GM18858 (cell line): ENCODE results near the gene SLC39A8.

Source experiments
- ATAC-seq: cut with Tn5 transposase; IDR thresholded peaks from one replicate; pipeline ENCODE4 v1.9.1; 2021; ENCODE audit not compliant: unreplicated experiment

Gene SLC39A8

GRCh38 chr4:102342404-102343074 lies 2.7 kb downstream of the SLC39A8 start:
- ATAC-seq = no peak

GRCh38 chr4:102341201-102341600 lies 4.1 kb downstream of the SLC39A8 start:
- no peak for ATAC-seq

DNA sequence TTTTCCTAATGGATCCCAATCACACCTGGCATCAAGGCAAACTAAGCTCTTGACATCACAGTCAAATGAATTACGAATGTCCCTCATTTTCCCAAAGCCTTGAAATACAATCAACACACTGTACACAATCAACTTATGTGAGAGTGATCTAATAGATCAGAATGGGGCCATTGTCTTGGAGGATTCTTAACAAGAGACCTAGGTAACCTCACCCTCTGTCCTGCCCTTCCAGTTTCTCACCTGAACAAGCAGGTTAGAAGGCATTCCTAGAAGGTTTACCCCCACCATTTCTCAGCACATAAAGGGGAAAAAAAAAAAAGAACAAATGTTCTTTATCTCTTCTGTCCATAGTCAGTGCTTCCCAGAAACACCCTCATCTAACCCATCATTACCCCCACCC lies 6.3 kb downstream of the SLC39A8 start:
- no peak for ATAC-seq

GRCh38 chr4:102338405-102338804 lies 6.9 kb downstream of the SLC39A8 start:
- no peak for ATAC-seq

- ATAC-seq = no peak
Measured at GRCh38 chr4:102335616-102336015, 9.7 kb downstream of the SLC39A8 start.

DNA sequence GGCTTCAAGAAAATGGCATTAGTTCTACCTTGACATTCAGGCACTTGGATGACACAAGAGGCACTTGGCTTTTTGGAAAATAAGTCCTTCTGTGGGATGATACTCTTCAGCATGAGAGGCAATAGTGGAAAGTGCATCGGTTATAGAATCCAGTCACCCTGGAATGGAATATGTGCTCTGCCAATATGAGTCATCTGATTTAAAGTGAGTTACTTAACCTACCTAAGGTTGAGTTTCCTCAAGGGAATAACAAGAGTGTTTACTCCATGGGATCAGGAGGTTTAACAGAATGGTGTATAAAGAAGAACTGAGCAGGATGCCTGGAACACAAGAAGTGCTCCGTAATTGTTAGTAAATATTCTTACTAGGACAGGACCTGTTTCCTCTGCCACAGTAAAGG lies 10.7 kb downstream of the SLC39A8 start:
- ATAC-seq = no peak

DNA sequence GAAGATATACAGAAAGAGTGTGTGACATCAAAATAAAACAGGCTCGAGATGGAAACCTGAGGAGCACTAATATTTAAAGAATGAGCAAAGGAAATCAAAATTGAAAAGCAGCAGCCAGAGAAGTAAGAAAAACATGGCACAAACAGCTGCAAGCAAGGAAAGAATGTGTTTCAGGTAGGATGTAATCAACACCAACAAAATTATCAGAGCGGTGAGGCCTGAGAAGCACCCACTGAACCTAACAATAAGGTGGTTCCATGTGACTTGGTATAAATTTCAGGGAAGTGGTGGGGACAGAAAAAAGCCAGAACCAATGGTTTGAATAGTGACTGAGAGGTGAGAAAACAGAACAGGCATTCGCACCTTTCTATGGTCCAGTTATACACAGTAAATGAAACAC lies 11.5 kb downstream of the SLC39A8 start:
- no peak for ATAC-seq

DNA sequence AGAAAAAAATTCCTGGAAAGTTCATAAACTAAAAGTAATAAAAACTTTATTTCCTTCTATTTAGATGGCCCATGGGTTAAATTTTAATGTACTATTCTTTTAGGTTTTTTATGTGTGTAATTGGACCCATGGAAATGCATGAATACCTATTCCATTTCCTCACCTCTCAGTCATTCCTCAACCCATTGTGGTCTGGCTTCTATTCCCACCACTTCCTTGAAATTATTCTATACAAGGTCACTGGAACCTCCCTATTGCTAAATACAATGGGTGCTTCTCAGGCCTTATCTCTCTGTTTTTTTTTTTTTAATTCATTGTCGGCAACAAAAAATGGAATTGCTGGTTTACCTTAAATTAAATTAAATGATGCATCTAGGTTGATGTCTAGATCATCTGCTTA lies 17.2 kb downstream of the SLC39A8 start:
- ATAC-seq = no peak

- ATAC-seq = no peak
Measured at GRCh38 chr4:102326951-102327350, 18.3 kb downstream of the SLC39A8 start.

- no peak for ATAC-seq
Measured at GRCh38 chr4:102324730-102325129, 20.6 kb downstream of the SLC39A8 start.

DNA sequence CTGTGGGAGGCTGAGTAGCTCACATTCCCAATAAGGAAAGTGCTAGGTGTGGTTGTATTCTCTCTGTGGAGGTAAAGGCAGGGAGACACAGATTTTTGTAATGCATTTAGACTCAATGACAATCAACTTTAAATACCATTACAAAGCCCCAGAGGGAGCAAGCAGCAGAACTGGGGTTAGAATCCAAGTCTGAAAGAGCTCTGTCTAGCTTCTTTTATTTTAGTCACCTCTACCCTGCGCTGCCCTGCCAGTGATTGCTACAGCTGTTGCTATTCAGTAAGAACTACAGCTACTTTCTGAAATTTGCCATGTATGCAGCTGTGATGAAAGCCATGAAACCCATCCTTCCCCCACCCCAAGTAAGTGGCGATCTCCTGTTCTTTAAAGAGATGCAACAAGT lies 22.5 kb downstream of the SLC39A8 start:
- ATAC-seq = no peak

DNA sequence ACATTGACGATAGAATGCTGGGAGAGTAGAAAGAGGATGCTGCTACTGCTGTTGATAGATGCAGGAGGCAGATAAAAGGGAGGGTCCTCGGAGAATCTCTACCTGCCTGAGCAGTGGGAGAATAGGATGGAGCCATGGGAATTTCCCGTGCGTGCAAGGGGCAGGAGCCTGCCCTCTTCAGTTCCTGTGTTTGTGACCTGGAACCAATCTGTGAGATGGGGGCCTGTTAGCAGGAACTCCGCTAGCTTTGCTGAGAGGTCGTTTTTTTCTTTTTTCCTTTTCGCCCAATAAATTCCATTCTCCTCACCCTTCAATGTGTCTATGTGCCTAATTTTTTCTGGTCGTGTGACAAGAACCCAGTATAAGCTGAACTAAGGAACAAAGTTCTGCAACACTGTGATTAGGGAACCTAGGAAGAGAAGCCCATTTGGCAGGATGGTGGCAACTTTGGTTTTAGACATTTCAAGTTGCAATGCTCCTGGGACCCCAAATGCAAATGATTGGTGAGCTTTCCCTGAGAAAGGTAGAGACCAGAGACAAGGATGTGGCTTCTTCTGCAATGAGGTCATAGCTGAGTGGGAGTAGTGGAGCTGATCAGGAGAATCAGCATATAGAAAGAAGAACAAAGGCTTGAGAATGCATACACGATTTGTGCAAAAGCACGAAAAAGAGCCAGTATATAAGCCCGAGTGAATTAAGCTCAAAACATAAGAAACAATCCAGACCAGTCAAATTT lies 23.9 kb downstream of the SLC39A8 start:
- peak; percentile 75 for ATAC-seq

- ATAC-seq = no peak
Measured at GRCh38 chr4:102319594-102319993, 25.7 kb downstream of the SLC39A8 start.

DNA sequence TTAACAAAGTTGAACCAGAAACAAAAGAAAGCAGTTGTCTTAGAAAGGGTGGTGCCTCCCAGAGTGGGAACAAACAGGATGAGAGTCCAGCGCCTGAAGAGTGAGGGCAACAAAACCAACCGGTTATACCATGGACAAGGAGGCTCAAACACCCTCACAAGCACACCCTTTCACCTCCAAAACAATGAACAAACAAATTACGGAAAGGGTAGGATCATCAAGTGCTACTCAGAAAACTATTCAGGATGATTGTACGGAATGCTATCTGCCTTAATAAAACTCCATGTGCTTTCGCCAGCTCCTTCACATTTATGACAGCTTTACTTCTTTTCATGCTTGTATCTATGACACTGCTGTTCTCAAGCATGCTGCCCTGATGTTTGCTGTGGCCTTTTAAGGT lies 26.8 kb downstream of the SLC39A8 start:
- no peak for ATAC-seq

DNA sequence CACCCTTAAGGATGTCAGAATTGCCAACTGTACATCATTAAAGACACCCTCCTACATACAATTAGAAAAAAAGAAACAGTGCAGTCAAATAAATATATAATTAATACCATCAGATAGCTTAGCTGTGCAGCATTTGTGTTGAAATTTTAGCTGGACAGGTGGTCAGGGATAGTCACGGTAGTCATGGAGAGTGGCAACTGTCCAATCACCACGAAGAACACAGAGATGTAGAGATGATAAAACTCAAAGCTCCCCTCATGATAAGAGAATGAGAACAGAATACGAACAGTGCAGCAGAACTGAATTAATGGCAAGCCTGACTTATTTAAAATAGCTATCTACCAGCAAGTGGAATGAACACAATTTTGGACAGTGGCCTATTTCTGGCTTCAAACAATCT lies 27.2 kb downstream of the SLC39A8 start:
- no peak for ATAC-seq

DNA sequence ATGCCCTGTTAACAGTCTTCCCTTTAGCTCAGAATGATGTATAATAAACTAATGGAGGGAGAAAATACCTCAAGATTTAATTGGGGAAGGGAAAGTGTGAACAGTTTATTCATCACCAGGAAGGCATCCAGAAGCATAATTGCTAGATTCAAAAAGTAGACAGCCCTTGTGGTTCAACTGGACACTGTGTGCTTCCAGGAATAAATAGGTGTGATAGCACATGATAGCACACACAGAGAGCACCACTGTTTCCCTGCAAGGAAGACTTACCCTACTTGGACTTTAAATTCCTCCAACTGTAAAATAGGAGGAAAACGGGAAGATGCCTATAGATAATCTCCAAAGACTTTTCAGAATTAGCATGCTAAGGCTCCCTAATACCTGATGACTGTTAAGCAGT lies 27.8 kb downstream of the SLC39A8 start:
- ATAC-seq = no peak

DNA sequence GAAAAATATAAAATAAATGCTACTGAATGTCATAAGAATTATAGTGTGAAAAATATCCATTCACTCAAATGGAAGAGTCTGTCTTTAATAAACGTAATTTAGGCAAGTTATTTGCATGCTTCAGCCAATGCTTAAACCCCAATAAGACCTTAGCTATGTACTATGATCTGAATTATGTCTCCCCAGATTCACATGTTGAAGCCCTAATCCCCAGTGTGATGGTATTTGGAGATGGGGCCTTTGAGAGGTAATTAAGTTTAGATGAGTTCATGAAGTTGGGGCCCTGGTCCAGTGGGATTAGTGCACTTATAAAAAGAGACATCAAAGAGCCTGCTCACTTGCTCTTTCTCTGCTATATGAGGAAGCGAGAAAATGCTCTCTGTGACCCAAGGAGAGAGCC lies 28.7 kb downstream of the SLC39A8 start:
- no peak for ATAC-seq

GRCh38 chr4:102315532-102315931 lies 29.8 kb downstream of the SLC39A8 start:
- ATAC-seq = no peak

DNA sequence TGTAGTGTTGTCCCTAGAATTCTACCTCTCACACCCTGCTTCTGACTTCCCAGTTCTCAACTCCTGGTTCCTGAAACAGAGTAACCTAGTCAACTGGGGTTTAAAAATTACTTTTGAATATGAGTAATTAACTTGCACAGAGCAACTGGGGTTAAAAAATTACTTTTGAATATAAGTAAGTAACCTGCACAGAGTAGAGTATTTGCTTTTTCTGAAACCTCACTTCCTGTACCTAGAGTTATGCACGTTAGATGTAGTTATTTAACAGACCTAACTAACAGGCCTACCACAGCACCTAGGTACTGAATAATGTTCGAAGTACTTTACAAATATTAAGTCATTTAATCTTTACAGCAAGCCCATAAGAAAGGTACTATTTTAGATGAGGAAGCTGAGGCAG lies 32.9 kb downstream of the SLC39A8 start:
- no peak for ATAC-seq

DNA sequence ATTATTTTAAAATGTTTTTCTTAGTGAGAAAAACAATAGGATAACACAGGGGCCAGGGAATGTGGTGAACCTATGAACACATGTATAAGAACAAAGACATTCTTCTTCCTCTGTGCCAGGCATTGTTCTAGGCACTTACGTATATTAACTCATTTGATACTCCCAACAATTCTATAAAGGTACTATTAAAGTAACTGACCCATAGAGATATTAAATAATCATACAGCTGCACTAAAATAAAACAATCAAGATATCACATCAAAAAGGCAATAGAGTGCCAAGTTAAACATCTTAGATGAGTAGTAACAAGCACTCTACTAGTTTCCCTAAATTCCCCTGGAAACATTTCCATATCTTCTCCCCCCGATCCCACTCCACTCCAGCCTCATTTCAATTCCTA lies 33.4 kb downstream of the SLC39A8 start:
- no peak for ATAC-seq

GRCh38 chr4:102311407-102311806 lies 33.9 kb downstream of the SLC39A8 start:
- ATAC-seq = no peak

GRCh38 chr4:102308032-102308799 lies 37.1 kb downstream of the SLC39A8 start:
- no peak for ATAC-seq
